SK-N-SH (cell line): Measurements from ENCODE around the gene LRRC26.

Source experiments
- EP300 ChIP-seq, 2 experiments: IDR thresholded peaks; 2 replicates each; pipeline versions ENCODE4 v1.4.0 to v1.6.1; 2012; ENCODE audit warnings: borderline replicate concordance in 1 of 2, low read depth in 1 of 2, low read length in 1 of 2
- FOSL2 ChIP-seq: IDR thresholded peaks from 2 replicates; pipeline ENCODE4 v1.4.0; 2012; ENCODE audit warnings: low read depth, mild to moderate bottlenecking, moderate library complexity, borderline replicate concordance
- POLR2AphosphoS5 ChIP-seq: IDR thresholded peaks from 2 replicates; pipeline ENCODE4 v1.6.1; 2012; ENCODE audit warnings: low read depth, low read length
- TAF1 ChIP-seq: IDR thresholded peaks from 2 replicates; pipeline ENCODE4 v1.6.1; 2012; ENCODE audit warnings: low read depth, mild to moderate bottlenecking, low read length, moderate library complexity, borderline replicate concordance
- TF ChIP-seq, protein P1 (sequence below): fragments of 200-600 bp; sonication (generic); IDR thresholded peaks from 2 replicates; pipeline ENCODE4 v1.6.1; 2017; ENCODE audit warnings: antibody characterized with exemption, mild to moderate bottlenecking, moderate library complexity

DNA sequence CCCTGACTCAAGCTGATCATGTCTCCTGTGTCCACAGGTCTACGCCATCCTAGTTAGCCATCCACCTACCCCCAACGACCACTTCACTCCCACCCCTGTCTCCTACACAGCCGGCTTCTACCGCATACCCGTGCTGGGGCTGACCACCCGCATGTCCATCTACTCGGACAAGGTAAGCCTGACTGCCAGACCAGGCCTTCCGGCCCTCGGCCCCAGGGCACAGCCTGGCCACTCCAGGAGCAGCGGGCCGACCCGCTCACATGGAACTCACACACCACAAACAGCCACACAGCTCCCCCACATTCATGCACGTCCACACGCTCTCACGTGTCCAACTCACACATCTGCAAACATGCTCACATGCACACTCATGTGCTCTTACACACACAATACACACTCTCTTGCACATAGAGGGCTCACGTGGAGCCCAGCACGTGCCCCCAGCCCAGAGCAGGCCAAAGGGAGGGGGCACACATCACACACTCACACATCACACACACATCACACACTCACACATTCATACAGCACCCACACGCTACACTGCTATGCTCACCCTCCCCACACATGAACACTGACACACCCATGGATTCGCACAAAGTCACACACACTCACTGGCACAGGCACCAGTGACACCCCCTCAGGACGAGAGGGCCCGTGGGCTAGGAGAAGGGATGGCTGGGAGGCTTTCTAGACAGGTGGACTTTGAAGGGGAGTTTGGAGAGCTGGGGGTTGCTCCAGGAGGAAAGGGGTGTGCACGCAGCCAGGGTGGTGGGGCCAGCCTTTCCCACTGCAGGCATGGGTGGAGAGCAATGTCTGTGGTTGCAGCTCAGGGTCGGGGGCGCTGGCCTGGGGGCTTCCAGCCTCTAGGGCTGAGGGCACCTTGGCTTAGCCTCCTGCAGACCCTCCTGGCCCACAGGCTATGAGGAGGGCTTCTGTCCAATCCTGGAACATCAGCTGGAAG is 27.6 kb downstream of the LRRC26 start:
- TF ChIP-seq EP300 (IDR thresholded peaks at IDR 0.05; ENCODE audit: borderline replicate concordance in 1 of 2, low read depth in 1 of 2, low read length in 1 of 2) (no peak), FOSL2 (no peak), TAF1 (no peak), POLR2AphosphoS5 (no peak)
- TF ChIP-seq, protein P1, sequence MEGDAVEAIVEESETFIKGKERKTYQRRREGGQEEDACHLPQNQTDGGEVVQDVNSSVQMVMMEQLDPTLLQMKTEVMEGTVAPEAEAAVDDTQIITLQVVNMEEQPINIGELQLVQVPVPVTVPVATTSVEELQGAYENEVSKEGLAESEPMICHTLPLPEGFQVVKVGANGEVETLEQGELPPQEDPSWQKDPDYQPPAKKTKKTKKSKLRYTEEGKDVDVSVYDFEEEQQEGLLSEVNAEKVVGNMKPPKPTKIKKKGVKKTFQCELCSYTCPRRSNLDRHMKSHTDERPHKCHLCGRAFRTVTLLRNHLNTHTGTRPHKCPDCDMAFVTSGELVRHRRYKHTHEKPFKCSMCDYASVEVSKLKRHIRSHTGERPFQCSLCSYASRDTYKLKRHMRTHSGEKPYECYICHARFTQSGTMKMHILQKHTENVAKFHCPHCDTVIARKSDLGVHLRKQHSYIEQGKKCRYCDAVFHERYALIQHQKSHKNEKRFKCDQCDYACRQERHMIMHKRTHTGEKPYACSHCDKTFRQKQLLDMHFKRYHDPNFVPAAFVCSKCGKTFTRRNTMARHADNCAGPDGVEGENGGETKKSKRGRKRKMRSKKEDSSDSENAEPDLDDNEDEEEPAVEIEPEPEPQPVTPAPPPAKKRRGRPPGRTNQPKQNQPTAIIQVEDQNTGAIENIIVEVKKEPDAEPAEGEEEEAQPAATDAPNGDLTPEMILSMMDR: no peak
